ENCODE measurements around the gene ARID4A.

The ARID4A gene

GRCh38 chr14:58294201-58294600 lies 4.2 kb upstream of the ARID4A start:
- peaks cover 2% of the 10 kb centered on the region; the same call in 1 of the 2 replicates for H3K4me1 ChIP-seq (ENCODE audit: control insufficient read depth, insufficient read depth, low read length)
- no peaks in the 10 kb centered on the region for H3K9me3 ChIP-seq (ENCODE audit: control insufficient read depth, insufficient read depth, low read depth, low read length)
- H3K9ac ChIP-seq (ENCODE audit: low read length) = no peak overlapping the region
- no peak overlapping the region for H3K4me3 ChIP-seq (ENCODE audit: low read depth, low read length)
- no peak overlapping the region for H3K27ac ChIP-seq (ENCODE audit: low read depth, low read length)
- H3K36me3 ChIP-seq (ENCODE audit: control insufficient read depth, insufficient read depth, low read length) = peaks cover 64% of the 10 kb centered on the region
- no peaks in the 10 kb centered on the region for H3K27me3 ChIP-seq (ENCODE audit: control insufficient read depth, insufficient read depth, low read length)

DNA sequence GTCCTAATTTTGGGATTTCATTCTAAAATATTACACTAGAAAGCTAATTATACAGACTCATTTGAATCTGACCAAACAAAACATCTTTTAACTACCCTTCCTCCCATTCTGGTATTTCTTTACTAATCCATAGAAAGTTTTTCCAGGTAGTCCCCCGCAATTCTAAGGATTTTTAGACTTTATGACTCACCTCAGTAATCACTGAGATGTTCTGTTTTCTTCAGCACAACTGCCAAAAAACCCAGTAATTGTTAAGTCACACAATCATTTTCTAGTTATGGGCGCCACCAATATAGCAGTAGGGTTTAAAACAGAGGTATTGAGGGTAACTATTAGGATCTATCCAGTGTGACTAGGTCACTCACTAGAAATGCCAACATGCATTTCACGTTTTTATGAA lies 1.6 kb upstream of the ARID4A start:
- Histone ChIP-seq H3K27ac (ENCODE audit: low read depth, low read length) (no peak overlapping the region), H3K9me3 (ENCODE audit: control insufficient read depth, insufficient read depth, low read depth, low read length) (no peaks in the 10 kb centered on the region), H3K4me3 (ENCODE audit: low read depth, low read length) (peak overlapping the region; percentile 87), H3K4me1 (ENCODE audit: control insufficient read depth, insufficient read depth, low read length) (peaks cover 2% of the 10 kb centered on the region; the same call in 1 of the 2 replicates), H3K9ac (ENCODE audit: low read length) (peak overlapping the region; percentile 82), H3K36me3 (ENCODE audit: control insufficient read depth, insufficient read depth, low read length) (peaks cover 47% of the 10 kb centered on the region), H3K27me3 (ENCODE audit: control insufficient read depth, insufficient read depth, low read length) (no peaks in the 10 kb centered on the region)

GRCh38 chr14:58297412-58297761 lies 968 bp upstream of the ARID4A start:
- no peaks in the 10 kb centered on the region for H3K9me3 ChIP-seq (ENCODE audit: control insufficient read depth, insufficient read depth, low read depth, low read length)
- H3K36me3 ChIP-seq (ENCODE audit: control insufficient read depth, insufficient read depth, low read length) = peaks cover 42% of the 10 kb centered on the region
- H3K4me3 ChIP-seq (ENCODE audit: low read depth, low read length) = peak overlapping the region; percentile 87
- H3K27ac ChIP-seq (ENCODE audit: low read depth, low read length) = peak overlapping the region; percentile 90; the same call in 1 of the 2 replicates
- H3K4me1 ChIP-seq (ENCODE audit: control insufficient read depth, insufficient read depth, low read length) = peaks cover 2% of the 10 kb centered on the region; the same call in 1 of the 2 replicates
- H3K27me3 ChIP-seq (ENCODE audit: control insufficient read depth, insufficient read depth, low read length) = no peaks in the 10 kb centered on the region
- peak overlapping the region; percentile 82 for H3K9ac ChIP-seq (ENCODE audit: low read length)

- no peaks in the 10 kb centered on the region for H3K9me3 ChIP-seq (ENCODE audit: control insufficient read depth, insufficient read depth, low read depth, low read length)
- H3K4me3 ChIP-seq (ENCODE audit: low read depth, low read length) = peak overlapping the region; percentile 87
- H3K27ac ChIP-seq (ENCODE audit: low read depth, low read length) = peak overlapping the region; percentile 90
- peaks cover 37% of the 10 kb centered on the region for H3K36me3 ChIP-seq (ENCODE audit: control insufficient read depth, insufficient read depth, low read length)
- H3K27me3 ChIP-seq (ENCODE audit: control insufficient read depth, insufficient read depth, low read length) = no peaks in the 10 kb centered on the region
- H3K9ac ChIP-seq (ENCODE audit: low read length) = peak overlapping the region; percentile 96
- peaks cover 2% of the 10 kb centered on the region; the same call in 1 of the 2 replicates for H3K4me1 ChIP-seq (ENCODE audit: control insufficient read depth, insufficient read depth, low read length)
Observed at GRCh38 chr14:58297762-58298476, 436 bp upstream of the ARID4A start.

DNA sequence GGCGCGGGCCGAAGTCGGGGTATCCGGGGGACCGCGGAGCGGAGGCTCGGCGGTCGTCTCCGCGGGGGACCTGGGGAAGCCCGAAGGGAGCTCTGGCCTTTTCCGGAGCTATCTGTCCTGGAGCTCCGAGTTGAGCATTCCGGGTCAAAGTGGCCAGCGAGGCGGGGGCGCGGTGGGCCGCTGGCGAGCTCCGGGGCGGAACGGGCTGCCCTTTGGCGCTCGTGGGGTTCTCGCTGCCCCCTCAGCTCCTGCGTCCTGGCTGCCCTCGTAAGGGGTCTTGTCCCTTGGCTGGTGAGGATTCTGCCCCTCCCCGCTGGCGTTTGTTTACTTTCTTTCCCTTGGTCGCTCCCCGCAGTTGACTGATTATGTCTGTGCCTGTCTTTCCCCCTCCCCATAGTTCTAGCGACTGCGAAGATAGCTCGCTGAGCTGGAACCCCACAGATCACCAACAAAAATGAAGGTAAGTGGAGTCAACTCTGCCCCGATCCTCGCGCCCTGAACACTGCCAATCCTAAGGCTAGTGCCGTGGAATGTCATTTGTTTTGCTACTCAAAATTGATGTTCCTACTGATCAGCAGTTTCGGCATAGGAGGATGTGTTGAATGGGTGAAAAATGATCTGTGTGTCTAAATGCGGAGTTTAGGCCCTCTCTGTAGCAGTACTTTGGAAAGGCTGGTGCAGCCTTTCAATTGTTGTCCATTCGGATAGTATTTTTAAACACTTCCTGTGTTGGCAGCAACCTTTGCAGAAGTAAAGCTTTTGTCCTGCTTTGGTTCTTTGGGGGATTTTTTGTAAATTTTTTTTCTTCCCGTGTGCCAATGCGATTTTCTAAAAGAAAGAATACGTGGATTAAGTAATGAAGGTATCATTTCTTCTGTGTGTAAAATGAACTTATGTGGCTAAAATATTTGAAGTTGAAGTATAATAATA lies 1.3 kb downstream of the ARID4A start:
- Histone ChIP-seq H3K4me1 (ENCODE audit: control insufficient read depth, insufficient read depth, low read length) (peaks cover 2% of the 10 kb centered on the region; the same call in 1 of the 2 replicates), H3K27me3 (ENCODE audit: control insufficient read depth, insufficient read depth, low read length) (no peaks in the 10 kb centered on the region), H3K4me3 (ENCODE audit: low read depth, low read length) (peak overlapping the region; percentile 87), H3K9me3 (ENCODE audit: control insufficient read depth, insufficient read depth, low read depth, low read length) (no peaks in the 10 kb centered on the region), H3K36me3 (ENCODE audit: control insufficient read depth, insufficient read depth, low read length) (peaks cover 30% of the 10 kb centered on the region), H3K27ac (ENCODE audit: low read depth, low read length) (no peak overlapping the region), H3K9ac (ENCODE audit: low read length) (peak overlapping the region; percentile 63)

GRCh38 chr14:58301416-58301815 lies 3.1 kb downstream of the ARID4A start:
- peaks cover 36% of the 10 kb centered on the region for H3K36me3 ChIP-seq (ENCODE audit: control insufficient read depth, insufficient read depth, low read length)
- H3K4me1 ChIP-seq (ENCODE audit: control insufficient read depth, insufficient read depth, low read length) = peaks cover 2% of the 10 kb centered on the region; the same call in 1 of the 2 replicates

GRCh38 chr14:58305730-58306129 lies 7.4 kb downstream of the ARID4A start:
- Histone ChIP-seq H3K9ac (ENCODE audit: low read length) (no peak overlapping the region), H3K9me3 (ENCODE audit: control insufficient read depth, insufficient read depth, low read depth, low read length) (no peaks in the 10 kb centered on the region), H3K4me1 (ENCODE audit: control insufficient read depth, insufficient read depth, low read length) (no peaks in the 10 kb centered on the region), H3K27me3 (ENCODE audit: control insufficient read depth, insufficient read depth, low read length) (no peaks in the 10 kb centered on the region), H3K4me3 (ENCODE audit: low read depth, low read length) (no peak overlapping the region), H3K27ac (ENCODE audit: low read depth, low read length) (no peak overlapping the region), H3K36me3 (ENCODE audit: control insufficient read depth, insufficient read depth, low read length) (peaks cover 40% of the 10 kb centered on the region)

More at GRCh38 chr14:58301416-58301815, 3.1 kb downstream of the ARID4A start:
- H3K27me3 ChIP-seq (ENCODE audit: control insufficient read depth, insufficient read depth, low read length) = no peaks in the 10 kb centered on the region
- no peak overlapping the region for H3K9ac ChIP-seq (ENCODE audit: low read length)
- no peak overlapping the region for H3K4me3 ChIP-seq (ENCODE audit: low read depth, low read length)
- no peaks in the 10 kb centered on the region for H3K9me3 ChIP-seq (ENCODE audit: control insufficient read depth, insufficient read depth, low read depth, low read length)
- H3K27ac ChIP-seq (ENCODE audit: low read depth, low read length) = no peak overlapping the region

GRCh38 chr14:58307597-58308316 lies 9.4 kb downstream of the ARID4A start:
- H3K36me3 ChIP-seq (ENCODE audit: control insufficient read depth, insufficient read depth, low read length) = peaks cover 33% of the 10 kb centered on the region
- H3K9me3 ChIP-seq (ENCODE audit: control insufficient read depth, insufficient read depth, low read depth, low read length) = no peaks in the 10 kb centered on the region

GRCh38 chr14:58309086-58309485 lies 10.7 kb downstream of the ARID4A start:
- Histone ChIP-seq H3K4me1 (ENCODE audit: control insufficient read depth, insufficient read depth, low read length) (no peaks in the 10 kb centered on the region), H3K9me3 (ENCODE audit: control insufficient read depth, insufficient read depth, low read depth, low read length) (no peaks in the 10 kb centered on the region), H3K4me3 (ENCODE audit: low read depth, low read length) (no peak overlapping the region), H3K36me3 (ENCODE audit: control insufficient read depth, insufficient read depth, low read length) (peaks cover 27% of the 10 kb centered on the region), H3K27me3 (ENCODE audit: control insufficient read depth, insufficient read depth, low read length) (no peaks in the 10 kb centered on the region), H3K27ac (ENCODE audit: low read depth, low read length) (no peak overlapping the region), H3K9ac (ENCODE audit: low read length) (no peak overlapping the region)

More at GRCh38 chr14:58307597-58308316, 9.4 kb downstream of the ARID4A start:
- Histone ChIP-seq H3K4me3 (ENCODE audit: low read depth, low read length) (no peak overlapping the region), H3K9ac (ENCODE audit: low read length) (no peak overlapping the region), H3K4me1 (ENCODE audit: control insufficient read depth, insufficient read depth, low read length) (no peaks in the 10 kb centered on the region), H3K27ac (ENCODE audit: low read depth, low read length) (no peak overlapping the region), H3K27me3 (ENCODE audit: control insufficient read depth, insufficient read depth, low read length) (no peaks in the 10 kb centered on the region)

- peaks cover 11% of the 10 kb centered on the region for H3K36me3 ChIP-seq (ENCODE audit: control insufficient read depth, insufficient read depth, low read length)
- H3K9me3 ChIP-seq (ENCODE audit: control insufficient read depth, insufficient read depth, low read depth, low read length) = no peaks in the 10 kb centered on the region
- H3K9ac ChIP-seq (ENCODE audit: low read length) = no peak overlapping the region
- no peak overlapping the region for H3K27ac ChIP-seq (ENCODE audit: low read depth, low read length)
- no peaks in the 10 kb centered on the region for H3K4me1 ChIP-seq (ENCODE audit: control insufficient read depth, insufficient read depth, low read length)
- no peaks in the 10 kb centered on the region for H3K27me3 ChIP-seq (ENCODE audit: control insufficient read depth, insufficient read depth, low read length)
- no peak overlapping the region for H3K4me3 ChIP-seq (ENCODE audit: low read depth, low read length)
Observed at GRCh38 chr14:58313699-58314098, 15.3 kb downstream of the ARID4A start.

Data from HUES6 (cell line).